GM21825 (cell line): ENCODE results near the gene C2CD4C.
"Not testable (repeated sequence)": the region's sequence is repeated elsewhere in the genome, so short reads cannot be mapped to it uniquely, and the experiment has no call there.

ENCODE experiments used
- ATAC-seq: cut with Tn5 transposase; IDR thresholded peaks from one replicate; pipeline ENCODE4 v1.9.1; 2021; ENCODE audit warnings: mild to moderate bottlenecking, moderate library complexity; ENCODE audit not compliant: unreplicated experiment

Gene C2CD4C

DNA sequence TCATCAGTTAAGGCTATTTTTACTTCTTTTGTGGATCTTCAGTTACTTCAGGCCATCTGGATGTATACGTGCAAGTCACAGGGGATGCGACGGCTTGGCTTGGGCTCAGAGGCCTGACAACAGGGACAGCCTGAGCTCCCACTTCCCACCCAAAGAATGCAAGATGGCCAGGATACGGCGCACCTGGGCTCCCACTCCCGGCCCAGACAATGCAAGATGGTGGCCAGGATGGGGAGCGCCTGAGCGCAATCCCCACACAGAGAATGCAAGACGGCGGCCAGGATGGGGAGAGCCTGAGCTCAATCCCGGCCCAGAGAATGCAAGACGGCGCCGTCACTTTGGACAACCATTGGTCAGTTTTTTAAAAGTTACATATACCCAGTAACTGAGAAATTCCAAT is 39.1 kb downstream of the C2CD4C start:
- no peak for ATAC-seq

DNA sequence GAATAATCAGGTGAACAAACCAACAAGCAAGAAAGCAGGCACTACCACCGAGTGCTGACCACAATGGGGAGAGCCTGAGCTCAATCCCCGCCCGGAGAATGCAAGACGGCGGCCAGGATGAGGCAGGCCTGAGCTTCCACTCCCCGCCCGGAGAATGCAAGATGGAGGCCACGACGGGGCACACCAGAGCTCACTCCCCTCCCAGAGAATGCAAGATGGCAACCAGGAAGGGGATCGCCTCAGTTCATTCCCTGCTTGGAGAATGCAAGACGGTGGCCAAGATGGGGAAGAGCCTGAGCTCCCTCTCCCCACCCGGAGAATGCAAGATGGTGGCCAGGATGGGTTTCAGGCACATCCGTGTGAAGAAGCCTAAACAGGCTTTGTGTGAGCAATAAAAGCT is 39.7 kb downstream of the C2CD4C start:
- no peak for ATAC-seq

DNA sequence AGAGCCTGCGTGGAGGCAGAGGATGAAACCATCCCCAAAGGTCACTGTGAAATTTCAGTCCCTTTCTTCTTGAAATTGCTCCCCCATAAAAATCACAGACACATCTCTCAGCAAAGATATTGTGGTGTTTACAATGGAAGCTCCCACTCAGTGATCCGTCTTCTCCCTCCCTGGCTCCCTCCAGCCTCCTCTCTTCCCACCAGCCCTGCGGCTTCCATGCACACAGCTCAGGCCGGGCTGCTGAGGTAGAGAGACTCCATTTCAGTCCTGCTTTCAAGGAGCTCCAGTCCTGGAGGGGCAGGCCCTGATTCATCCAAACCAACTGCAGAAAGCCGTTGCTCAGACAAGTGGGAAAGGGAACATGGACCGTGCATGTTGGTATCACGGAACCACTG is 40.3 kb downstream of the C2CD4C start:
- no peak for ATAC-seq

DNA sequence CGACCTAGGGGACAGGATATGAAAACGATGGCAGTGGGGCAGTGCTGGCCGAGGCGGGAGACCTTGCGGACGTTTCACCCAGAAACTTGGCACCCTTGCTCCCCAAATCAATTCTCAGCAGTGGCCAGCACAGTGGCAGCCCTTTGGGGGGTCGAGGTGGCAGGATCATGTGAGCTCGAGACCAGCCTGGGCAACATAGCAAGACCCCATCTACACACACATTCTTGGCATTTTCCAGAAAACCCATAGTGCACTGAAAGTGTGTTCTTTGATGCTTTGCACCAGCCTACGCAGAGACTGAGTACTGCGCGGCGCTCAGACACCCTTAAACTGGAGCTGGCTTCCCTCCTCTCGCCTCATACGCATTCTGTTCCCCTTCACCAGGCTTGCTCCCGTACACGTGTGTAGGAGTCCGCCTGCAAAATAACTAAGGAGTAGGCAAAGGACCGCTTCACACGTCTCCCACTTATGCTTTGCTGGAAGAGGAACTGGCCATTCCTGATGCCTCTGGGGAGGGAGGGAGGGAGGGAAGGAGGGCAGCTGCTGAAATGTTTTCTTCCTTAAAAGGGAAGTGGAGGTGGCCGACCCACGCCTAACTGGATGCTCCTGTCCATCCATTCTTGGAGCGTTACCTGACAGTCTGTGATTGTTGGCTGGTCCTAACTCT is 40.9 kb downstream of the C2CD4C start:
- ATAC-seq = no peak

DNA sequence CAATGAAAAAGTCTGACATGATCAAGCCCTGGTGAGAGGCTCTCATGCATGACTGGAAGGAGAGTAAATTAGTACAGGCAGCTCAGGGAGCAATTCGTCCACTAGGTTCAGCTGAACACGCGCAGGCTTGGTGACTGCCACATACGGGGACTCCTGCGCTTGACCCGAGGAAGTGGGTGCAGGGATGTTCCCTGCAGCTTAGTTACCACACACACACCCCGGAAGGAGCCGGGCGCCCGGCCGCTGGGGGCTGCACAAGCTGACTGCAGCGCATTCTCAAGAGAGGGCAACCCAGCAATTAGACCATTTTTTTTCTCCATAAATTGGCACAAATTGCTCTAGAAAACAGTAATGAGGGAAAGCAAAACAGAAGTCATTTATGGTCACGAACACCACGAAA is 41.4 kb downstream of the C2CD4C start:
- no peak for ATAC-seq

- no peak for ATAC-seq
These were observed 42.0 kb downstream of the C2CD4C start for GRCh38 chr19:366951-367350.

DNA sequence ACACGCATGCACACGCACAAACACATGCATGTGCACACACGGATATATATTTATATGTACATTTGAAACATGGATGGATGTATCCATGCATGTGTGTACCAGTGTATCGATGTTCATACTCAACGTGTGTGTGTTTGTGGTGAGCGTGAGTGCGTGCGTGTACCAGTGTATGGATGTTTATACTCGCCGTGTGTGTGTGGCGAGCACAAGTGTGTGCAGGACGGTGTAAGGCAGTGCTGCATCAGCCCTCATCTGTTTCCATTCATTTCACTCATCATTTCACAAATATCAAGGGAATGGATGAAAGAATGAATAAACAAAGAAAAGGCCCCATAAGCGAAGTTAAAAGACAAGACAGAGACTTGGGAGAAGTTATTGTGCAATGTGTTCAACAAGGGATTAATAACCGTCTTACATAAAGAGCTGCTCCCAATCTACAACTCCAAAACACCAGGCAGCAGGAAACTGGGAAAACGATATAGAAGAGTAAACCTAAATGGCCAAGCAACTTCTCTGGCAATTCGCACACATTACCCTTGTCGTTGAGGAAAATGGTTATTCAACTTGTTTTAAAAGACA is 42.7 kb downstream of the C2CD4C start:
- no peak for ATAC-seq

GRCh38 chr19:364496-365287 is 44.3 kb downstream of the C2CD4C start:
- ATAC-seq = no peak

DNA sequence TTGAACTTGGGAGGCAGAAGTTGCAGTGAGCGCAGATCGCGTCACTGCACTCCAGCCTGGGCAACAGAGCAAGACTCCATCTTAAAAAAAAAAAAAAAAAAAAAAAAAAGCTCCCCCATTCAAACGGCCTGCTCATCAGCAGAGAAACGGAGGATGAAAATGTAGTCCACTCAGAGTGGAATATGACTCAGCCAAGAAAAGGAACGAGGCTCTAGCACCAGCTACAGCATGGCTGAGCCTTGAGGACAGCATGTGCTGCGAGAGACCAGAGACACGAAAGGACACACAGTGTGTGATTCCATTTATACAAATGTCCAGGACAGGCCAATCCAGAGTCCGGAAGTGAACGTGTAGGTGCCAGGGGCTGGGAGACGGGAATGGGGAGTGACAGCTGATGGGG is 46.3 kb downstream of the C2CD4C start:
- no peak for ATAC-seq

DNA sequence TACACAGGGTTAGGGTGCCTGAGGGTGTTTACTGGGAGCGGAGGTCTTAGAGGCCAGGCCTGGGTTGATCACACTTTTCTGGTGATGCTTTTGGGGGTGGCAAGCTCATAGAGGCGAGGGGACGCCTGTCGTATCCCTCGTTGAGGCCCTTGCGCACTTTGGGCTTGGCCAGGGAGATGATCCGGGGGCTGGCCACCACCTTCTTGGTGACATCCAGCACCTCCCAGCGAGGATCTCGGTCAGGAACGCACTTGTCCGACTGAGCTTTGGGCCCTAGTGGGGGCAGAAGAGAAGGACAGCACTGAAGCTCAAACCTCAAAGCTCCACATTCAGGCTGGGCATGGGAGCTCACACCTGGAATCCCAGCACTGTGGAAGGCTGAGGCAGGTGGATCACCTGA is 46.8 kb downstream of the C2CD4C start:
- ATAC-seq = no peak

- no peak for ATAC-seq
These were observed 49.4 kb downstream of the C2CD4C start for GRCh38 chr19:359653-359925.

- not testable (repeated sequence) for ATAC-seq
These were observed 53.4 kb downstream of the C2CD4C start for GRCh38 chr19:355536-355935.
